Astrocyte (in vitro differentiated cells and primary cell): Measurements from ENCODE around the gene KIF1A. TPM values are rescaled to one million over a fixed set of nuclear protein-coding genes. Genes with fewer than 3 reads are reported as not detected.

Experiments
- DNase-seq: peaks from one replicate; pipeline ENCODE4 v3.0.0-alpha.2; 2010; ENCODE audit warnings: low read depth
- FAIRE-seq: peaks from 2 replicates; lab custom pipeline; 2011; peaks lifted over from hg19 to GRCh38; lab: Jason Lieb, UNC
- H2AFZ ChIP-seq: 2 replicates; pipeline ENCODE4 v1.6.0; 2012; ENCODE audit warnings: low read depth, low read length, inconsistent platforms
- H3K27ac ChIP-seq: 2 replicates; pipeline ENCODE4 v1.5.1; 2011; ENCODE audit warnings: low read depth, low read length, inconsistent platforms
- H3K27me3 ChIP-seq: 2 replicates; pipeline ENCODE4 v1.6.0; 2011; ENCODE audit warnings: low read length, inconsistent platforms; ENCODE audit not compliant: insufficient read depth
- H3K36me3 ChIP-seq: 2 replicates; pipeline ENCODE4 v1.5.1; 2011; ENCODE audit warnings: low read length, inconsistent platforms; ENCODE audit not compliant: insufficient read depth
- H3K4me1 ChIP-seq: 2 replicates; pipeline ENCODE4 v1.5.1; 2011; ENCODE audit warnings: low read length, inconsistent platforms; ENCODE audit not compliant: insufficient read depth
- H3K4me2 ChIP-seq: 2 replicates; pipeline ENCODE4 v1.6.0; 2012; ENCODE audit warnings: low read length, inconsistent platforms
- H3K4me3 ChIP-seq: 2 replicates; pipeline ENCODE4 v1.5.1; 2011; ENCODE audit warnings: low read depth, mild to moderate bottlenecking, low read length, inconsistent platforms; ENCODE audit not compliant: insufficient read depth
- H3K79me2 ChIP-seq: 2 replicates; pipeline ENCODE4 v1.6.0; 2012; ENCODE audit warnings: mild to moderate bottlenecking, low read length, inconsistent platforms; ENCODE audit not compliant: insufficient read depth
- H3K9ac ChIP-seq: 2 replicates; pipeline ENCODE4 v1.6.0; 2012; ENCODE audit warnings: mild to moderate bottlenecking, low read length, inconsistent platforms
- H3K9me3 ChIP-seq: 2 replicates; pipeline ENCODE4 v1.5.1; 2012; ENCODE audit warnings: low read depth, mild to moderate bottlenecking, low read length, inconsistent platforms; ENCODE audit not compliant: insufficient read depth
- H4K20me1 ChIP-seq: 2 replicates; pipeline ENCODE4 v1.6.0; 2012; ENCODE audit warnings: low read length, inconsistent platforms; ENCODE audit not compliant: insufficient read depth
- H3K27ac Mint-ChIP-seq: one replicate; pipeline ENCODE4 v1.8.0; 2021; ENCODE audit warnings: mild to moderate bottlenecking, mixed read lengths; ENCODE audit not compliant: unreplicated experiment
- H3K27me3 Mint-ChIP-seq: one replicate; pipeline ENCODE4 v1.8.0; 2021; ENCODE audit warnings: low read depth, mixed read lengths; ENCODE audit not compliant: unreplicated experiment
- H3K36me3 Mint-ChIP-seq: one replicate; pipeline ENCODE4 v1.8.0; 2021; ENCODE audit warnings: low read depth, mixed read lengths; ENCODE audit not compliant: unreplicated experiment
- H3K4me1 Mint-ChIP-seq: one replicate; pipeline ENCODE4 v1.8.0; 2021; ENCODE audit warnings: low read depth, mixed read lengths; ENCODE audit not compliant: unreplicated experiment
- H3K4me3 Mint-ChIP-seq: one replicate; pipeline ENCODE4 v1.8.0; 2021; ENCODE audit warnings: mild to moderate bottlenecking, moderate library complexity, mixed read lengths; ENCODE audit not compliant: unreplicated experiment
- H3K9me3 Mint-ChIP-seq: one replicate; pipeline ENCODE4 v1.8.0; 2021; ENCODE audit warnings: mild to moderate bottlenecking, mixed read lengths; ENCODE audit not compliant: unreplicated experiment
- EZH2 ChIP-seq: IDR thresholded peaks from 2 replicates; pipeline ENCODE4 v1.6.1; 2012; ENCODE audit warnings: mild to moderate bottlenecking, low read length, inconsistent platforms; ENCODE audit not compliant: insufficient read depth
- total RNA-seq: library from RNA; stranded (reverse); gene quantifications from 2 replicates; pipeline ENCODE4 v1.2.1, GENCODE V29; 2021
- TF ChIP-seq, protein P1 (sequence below): IDR thresholded peaks from 2 replicates; pipeline ENCODE4 v1.5.1; 2011; ENCODE audit warnings: low read depth, mild to moderate bottlenecking, inconsistent platforms, low read length, moderate library complexity; ENCODE audit not compliant: insufficient read depth

Gene KIF1A
- total RNA-seq, 1 donor from 2014 or later: 51.2 TPM

DNA sequence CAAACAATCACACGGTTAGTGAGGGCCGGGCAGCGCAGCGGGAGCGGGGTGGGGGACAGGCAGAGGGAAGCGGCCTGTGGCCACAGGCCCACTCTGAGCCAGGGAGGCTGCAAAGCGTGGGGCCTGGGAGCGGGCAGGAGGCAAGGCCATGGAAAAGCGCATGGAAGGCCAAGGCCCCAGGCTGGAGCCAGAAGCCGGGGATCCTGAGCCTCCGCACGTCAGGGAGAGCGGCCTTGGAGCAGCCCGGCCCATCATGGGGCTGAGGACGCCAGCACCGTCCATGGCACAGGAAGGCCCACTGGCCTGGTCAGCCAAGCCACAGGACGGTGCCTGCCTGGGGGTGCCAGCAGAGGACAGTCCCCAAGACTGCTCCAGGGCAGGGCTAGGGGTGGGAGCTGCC is 85.3 kb downstream of the KIF1A start:
- H3K27ac ChIP-seq: no peak overlapping the region
- H3K27me3 ChIP-seq: peaks cover 2% of the 10 kb centered on the region
- DNase-seq (no peak), FAIRE-seq (no peak)
- H3K36me3 Mint-ChIP-seq: no peaks in the 10 kb centered on the region
- no peak overlapping the region for H2AFZ ChIP-seq
- H3K9me3 Mint-ChIP-seq: no peaks in the 10 kb centered on the region
- no peak overlapping the region for H3K9ac ChIP-seq
- no peaks in the 10 kb centered on the region for H3K4me1 ChIP-seq
- H3K4me3 Mint-ChIP-seq: no peak overlapping the region
- H3K27ac Mint-ChIP-seq: no peak overlapping the region
- no peak overlapping the region for H3K4me3 ChIP-seq
- no peaks in the 10 kb centered on the region for H3K79me2 ChIP-seq
- H3K27me3 Mint-ChIP-seq: peaks cover 16% of the 10 kb centered on the region
- peaks cover 1% of the 10 kb centered on the region for H3K4me1 Mint-ChIP-seq
- no peaks in the 10 kb centered on the region for H3K36me3 ChIP-seq
- H3K4me2 ChIP-seq: no peak overlapping the region
- TF ChIP-seq EZH2: no peak
- no peaks in the 10 kb centered on the region for H3K9me3 ChIP-seq
- no peaks in the 10 kb centered on the region for H4K20me1 ChIP-seq

DNA sequence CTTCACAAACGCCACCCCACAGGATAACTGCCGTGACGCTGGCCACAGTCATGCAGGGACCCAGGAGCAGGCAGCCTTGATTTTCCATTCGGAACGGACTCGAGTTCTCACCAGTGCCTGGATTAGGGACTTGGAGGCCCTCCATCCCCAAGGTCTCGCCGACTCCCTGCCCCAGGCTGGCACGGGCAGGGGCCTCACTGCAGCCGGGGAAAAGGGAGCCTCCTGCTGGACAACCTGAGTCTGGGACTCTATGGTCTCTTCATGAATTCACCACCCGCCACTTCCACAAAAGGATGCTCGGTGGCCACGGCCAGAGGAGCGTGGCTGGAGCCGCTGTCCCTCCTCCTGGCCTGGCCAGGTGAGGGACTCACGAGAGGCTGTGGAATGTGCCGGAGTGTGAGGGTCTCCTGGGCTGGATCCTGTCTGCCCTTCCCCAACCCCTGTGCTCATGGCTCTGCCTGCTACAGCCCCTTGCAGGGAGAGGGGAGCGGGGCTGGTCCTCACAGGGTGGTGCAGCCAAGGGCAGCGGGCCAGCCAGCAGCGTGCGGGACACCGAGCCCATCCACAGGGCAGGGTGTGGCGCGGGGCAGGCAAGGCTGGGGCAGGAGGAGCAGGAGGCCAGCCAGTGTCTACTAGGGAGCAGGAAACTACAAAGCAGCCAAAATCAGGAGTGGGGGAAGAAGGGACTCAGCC is 86.1 kb downstream of the KIF1A start:
- Histone ChIP-seq H3K4me3 (no peak overlapping the region), H3K27me3 (peaks cover 2% of the 10 kb centered on the region), H3K9ac (no peak overlapping the region), H3K4me2 (no peak overlapping the region), H3K4me1 (no peaks in the 10 kb centered on the region), H3K79me2 (no peaks in the 10 kb centered on the region), H4K20me1 (no peaks in the 10 kb centered on the region), H3K9me3 (no peaks in the 10 kb centered on the region), H3K27ac (no peak overlapping the region), H3K36me3 (no peaks in the 10 kb centered on the region), H2AFZ (no peak overlapping the region)
- TF ChIP-seq, protein P1, sequence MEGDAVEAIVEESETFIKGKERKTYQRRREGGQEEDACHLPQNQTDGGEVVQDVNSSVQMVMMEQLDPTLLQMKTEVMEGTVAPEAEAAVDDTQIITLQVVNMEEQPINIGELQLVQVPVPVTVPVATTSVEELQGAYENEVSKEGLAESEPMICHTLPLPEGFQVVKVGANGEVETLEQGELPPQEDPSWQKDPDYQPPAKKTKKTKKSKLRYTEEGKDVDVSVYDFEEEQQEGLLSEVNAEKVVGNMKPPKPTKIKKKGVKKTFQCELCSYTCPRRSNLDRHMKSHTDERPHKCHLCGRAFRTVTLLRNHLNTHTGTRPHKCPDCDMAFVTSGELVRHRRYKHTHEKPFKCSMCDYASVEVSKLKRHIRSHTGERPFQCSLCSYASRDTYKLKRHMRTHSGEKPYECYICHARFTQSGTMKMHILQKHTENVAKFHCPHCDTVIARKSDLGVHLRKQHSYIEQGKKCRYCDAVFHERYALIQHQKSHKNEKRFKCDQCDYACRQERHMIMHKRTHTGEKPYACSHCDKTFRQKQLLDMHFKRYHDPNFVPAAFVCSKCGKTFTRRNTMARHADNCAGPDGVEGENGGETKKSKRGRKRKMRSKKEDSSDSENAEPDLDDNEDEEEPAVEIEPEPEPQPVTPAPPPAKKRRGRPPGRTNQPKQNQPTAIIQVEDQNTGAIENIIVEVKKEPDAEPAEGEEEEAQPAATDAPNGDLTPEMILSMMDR: no peak
- no peak for TF ChIP-seq EZH2
- Mint-ChIP-seq H3K36me3 (no peaks in the 10 kb centered on the region), H3K4me1 (peaks cover 1% of the 10 kb centered on the region), H3K27ac (no peak overlapping the region), H3K27me3 (peaks cover 19% of the 10 kb centered on the region), H3K4me3 (no peak overlapping the region), H3K9me3 (no peaks in the 10 kb centered on the region)
- DNase-seq (no peak), FAIRE-seq (no peak)

DNA sequence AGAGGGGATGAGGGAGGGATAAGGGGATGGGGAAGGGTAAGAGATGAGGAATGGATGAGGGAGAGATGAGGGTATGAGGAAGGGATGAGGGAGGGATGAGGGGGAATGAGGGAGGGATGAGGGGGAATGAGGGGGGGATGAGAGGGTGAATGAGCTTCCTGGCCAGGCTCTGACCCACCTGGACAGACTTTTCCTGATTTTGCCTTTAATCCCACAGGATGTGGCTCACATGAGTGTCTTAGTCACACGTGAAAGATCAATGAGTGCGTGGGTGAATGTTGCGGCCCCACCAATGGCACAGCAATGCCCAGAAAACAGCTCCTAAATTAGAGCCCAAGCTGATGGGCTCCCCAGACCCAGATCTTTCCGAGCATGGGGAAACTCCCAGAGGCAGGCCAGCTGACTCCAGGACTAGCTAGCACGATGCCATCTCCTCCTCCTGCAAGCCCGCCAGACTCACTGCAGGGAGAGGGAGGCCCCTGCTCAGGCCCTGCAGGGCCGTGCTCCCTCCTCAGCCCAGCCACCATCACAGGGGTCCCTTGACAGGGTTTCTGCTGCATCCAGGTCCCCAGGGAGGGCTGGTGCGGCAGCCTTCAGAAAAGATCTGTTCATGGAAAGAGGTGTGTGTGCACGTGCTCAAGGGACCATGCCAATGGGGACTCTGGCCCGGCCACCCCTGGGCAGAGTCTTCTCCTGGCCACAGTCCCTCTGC is 87.0 kb downstream of the KIF1A start:
- no peaks in the 10 kb centered on the region for H3K9me3 Mint-ChIP-seq
- peaks cover 22% of the 10 kb centered on the region for H3K27me3 Mint-ChIP-seq
- H3K27me3 ChIP-seq: peaks cover 2% of the 10 kb centered on the region
- H3K27ac Mint-ChIP-seq: no peak overlapping the region
- H3K36me3 ChIP-seq: no peaks in the 10 kb centered on the region
- no peaks in the 10 kb centered on the region for H3K79me2 ChIP-seq
- H2AFZ ChIP-seq: no peak overlapping the region
- H3K4me2 ChIP-seq: no peak overlapping the region
- no peak overlapping the region for H3K4me3 Mint-ChIP-seq
- no peak overlapping the region for H3K4me3 ChIP-seq
- H3K4me1 ChIP-seq: no peaks in the 10 kb centered on the region
- no peak overlapping the region for H3K27ac ChIP-seq
- H3K4me1 Mint-ChIP-seq: peaks cover 1% of the 10 kb centered on the region
- H3K9ac ChIP-seq: no peak overlapping the region
- no peaks in the 10 kb centered on the region for H4K20me1 ChIP-seq
- H3K36me3 Mint-ChIP-seq: no peaks in the 10 kb centered on the region
- FAIRE-seq (no peak), DNase-seq (no peak)
- TF ChIP-seq, protein P1: no peak
- TF ChIP-seq EZH2: no peak
- no peaks in the 10 kb centered on the region for H3K9me3 ChIP-seq
